Esophagus squamous epithelium (tissue), 4 donors: Measurements from ENCODE around the gene SLC25A27.

Experiments used
- CTCF ChIP-seq, 6 experiments: fragments of 450-650 bp in 4 of 6; fragments of 200-600 bp in 2 of 6; sonication (generic) in 2 of 6; IDR thresholded peaks; one replicate each; pipeline ENCODE4 v1.5.1; 2016 to 2019; ENCODE audit warnings: antibody characterized with exemption in 6 of 6, mild to moderate bottlenecking in 4 of 6, moderate library complexity in 4 of 6
- POLR2A ChIP-seq, 4 donors: fragments of 450-650 bp; IDR thresholded peaks; one replicate each; pipeline ENCODE4 v1.6.1; 2017; ENCODE audit warnings: antibody characterized with exemption in 4 of 4, mild to moderate bottlenecking in 4 of 4, moderate library complexity in 3 of 4

GRCh38 chr6:46706464-46706863 lies 53.7 kb downstream of the SLC25A27 start:
- TF ChIP-seq CTCF (IDR thresholded peaks at IDR 0.05) (no peak), POLR2A (IDR thresholded peaks at IDR 0.05) (no peak)
